HS-5 (cell line): ENCODE data around the gene ZDHHC5.
"Not testable (repeated sequence)": the region's sequence is repeated elsewhere in the genome, so short reads cannot be mapped to it uniquely, and the experiment has no call there.

Experiments used
- DNase-seq: peaks from one replicate; pipeline ENCODE4 v3.0.0-alpha.2; 2012; ENCODE audit warnings: low read depth

The ZDHHC5 gene

DNA sequence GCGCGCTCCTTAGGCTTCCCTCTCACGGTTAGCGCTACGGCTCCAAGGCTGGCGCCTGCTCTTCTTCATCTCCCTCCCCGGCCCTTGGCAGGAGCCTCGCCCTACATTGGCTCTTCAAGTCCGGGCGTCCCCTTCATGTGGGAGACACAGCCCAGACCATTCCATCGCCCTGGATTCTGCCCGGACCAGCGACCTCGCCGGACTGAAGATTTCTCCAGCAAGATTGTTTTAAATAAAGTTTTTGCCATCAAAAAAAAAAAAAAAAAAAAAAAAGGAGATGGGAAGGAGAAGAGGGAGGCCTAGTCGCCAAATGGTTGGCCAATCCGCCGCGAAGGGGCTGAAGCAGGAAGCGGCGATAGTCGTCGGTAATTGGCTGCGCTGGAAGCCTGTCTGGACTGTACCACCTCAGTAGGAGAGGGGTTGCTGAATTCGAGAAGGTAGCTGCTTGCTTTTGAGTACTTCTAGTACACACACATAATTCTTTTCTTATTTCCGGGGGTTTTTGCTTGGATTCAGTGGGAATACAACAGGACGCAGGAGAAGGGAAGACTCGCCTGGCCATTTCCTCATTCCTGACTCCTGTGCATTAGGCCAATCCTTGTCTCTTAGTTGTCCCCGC lies 688 bp upstream of the ZDHHC5 start:
- DNase-seq, result peak; percentile 99

DNA sequence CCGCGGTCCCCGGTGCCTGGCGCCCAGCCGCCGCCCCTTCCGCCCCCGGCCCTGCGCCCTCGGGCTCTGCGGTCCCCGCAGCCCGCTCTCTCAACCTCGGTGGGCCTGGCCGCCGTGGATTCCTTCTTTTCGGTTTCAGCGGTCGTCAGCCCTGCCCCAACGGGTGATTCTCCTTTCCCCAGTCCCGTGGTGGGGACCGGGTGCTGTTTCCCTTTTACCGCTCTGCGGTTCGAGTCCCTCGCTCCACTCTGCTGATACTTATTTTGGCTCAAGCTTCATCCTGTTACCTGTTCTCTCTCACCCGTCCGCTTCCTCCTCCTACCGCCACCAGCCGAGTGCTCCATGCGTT lies 494 bp downstream of the ZDHHC5 start:
- DNase-seq, result no peak

DNA sequence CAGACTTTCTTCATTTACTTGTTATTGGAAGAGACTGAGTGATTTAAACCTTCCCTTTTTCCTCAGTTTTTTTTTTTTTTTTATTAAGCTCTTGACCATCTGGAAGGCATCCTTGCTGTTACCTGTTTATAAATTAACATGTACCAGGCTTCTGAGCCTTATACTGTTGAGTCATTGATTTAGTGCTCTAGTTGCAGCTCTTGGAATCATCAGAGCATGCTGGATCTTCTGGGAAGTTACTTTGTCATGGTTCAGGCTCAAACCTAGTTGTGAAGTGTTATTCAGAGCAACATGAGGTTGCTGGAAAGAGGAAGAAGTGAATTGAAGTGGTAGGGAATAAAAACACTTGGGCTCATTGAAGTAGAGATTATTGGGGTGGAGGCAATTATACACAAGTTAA lies 6.3 kb downstream of the ZDHHC5 start:
- no peak for DNase-seq

DNA sequence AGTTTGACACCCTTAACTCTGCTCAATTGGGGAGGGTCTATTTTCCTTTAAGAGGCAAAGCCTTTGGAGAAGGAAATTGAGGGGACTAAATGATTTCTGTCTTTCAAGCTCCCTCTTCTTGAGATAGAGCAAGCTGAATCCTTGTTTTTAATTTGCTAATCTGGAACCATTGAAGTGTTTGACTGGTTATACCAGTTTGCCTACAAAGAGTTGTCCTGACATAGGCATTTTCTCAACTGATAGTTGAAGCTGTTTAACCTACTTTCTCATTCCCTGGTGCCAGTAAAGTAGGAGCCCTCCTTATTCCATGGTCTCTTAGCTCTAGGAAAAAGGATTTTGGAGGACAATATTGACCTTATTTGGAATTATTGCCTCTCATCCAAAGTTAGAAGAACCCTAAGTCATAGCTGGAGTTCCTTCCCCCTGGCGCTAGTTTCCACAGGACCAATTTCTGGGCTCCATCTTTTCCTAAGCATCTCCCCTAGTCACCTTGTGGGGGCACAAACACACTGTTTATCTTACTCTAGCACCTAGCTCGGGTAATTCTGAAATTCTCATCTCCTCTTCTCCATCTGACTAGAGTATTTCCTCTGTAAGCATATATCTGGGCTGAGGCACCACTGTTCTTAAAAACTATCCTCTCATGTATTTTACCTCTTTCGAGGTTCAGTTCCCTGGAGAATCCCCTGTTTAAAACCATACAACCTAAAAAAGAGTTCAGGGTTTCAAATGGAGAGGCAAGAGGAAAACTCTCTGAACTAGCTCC lies 7.4 kb downstream of the ZDHHC5 start:
- DNase-seq, result no peak

DNA sequence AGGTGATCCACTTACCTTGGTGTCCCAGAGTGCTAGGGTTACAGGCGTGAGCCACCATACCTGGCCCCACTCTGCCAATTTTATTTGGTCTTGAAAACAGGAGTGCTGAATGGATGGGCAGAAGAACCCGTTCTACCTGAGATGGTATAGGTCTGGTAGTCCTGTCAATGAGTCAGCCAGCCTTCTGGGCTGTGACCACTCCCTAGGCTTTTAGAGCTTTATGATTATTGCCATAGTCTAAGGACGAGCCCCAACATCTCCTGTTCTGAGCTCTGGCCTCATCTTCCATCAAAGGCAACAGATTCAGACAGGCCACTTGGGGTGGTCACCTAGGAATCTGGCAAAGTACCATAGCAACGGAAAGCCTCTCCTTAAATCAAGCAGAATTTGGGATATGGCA lies 11.5 kb downstream of the ZDHHC5 start:
- DNase-seq, result no peak

DNA sequence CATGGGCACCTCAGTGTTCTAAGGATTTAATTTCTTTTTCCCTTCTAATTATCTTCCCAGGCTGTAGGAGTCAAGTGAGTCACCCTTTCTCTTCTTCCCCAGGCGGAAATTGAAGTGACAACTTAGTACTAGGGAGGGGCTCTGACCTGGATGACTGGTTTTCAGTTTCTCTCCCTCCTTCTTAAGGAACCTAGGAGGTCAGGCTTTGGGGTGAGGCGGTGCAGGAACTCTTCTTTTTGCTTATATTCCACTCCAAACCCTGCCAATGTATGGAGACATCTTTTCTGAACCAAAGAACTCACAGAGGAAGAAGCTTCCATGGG lies 12.6 kb downstream of the ZDHHC5 start:
- no peak for DNase-seq

DNA sequence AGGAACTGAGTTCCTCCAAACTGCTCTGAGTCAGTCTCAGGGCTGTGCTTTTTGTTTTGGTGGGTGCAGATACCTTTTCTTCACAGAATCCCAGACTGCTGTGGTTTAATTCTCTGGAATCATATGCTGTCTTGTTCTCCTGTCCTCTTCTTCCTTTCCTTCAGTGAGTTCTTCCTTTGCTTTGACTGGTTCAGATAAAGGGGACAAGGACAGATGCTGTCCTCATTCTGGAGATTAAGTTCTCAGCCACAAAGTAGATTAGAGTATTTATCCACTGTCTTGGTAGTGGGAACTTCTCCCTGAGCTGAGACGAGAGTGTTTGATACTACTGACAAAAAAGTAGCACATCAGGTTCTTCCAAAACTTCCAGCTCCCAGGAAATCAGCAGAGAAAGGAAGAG lies 13.3 kb downstream of the ZDHHC5 start:
- DNase-seq, result no peak

DNA sequence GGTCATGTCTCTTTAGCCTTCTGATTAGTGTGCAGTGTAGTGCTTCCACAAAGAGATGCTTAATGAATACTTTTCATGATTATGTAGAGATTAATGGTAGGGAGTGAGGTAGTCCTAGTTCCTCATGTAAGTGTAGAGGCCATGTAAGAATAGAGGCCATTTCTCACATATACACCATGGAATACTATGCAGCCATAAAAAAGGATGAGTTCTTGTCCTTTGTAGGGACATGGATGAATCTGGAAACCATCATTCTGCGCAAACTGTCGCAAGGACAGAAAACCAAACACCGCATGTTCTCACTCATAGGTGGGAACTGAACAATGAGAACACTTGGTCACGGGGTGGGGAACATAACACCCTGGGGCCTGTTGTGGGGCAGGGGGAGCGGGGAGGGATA lies 22.6 kb downstream of the ZDHHC5 start:
- DNase-seq, result not testable (repeated sequence)

DNA sequence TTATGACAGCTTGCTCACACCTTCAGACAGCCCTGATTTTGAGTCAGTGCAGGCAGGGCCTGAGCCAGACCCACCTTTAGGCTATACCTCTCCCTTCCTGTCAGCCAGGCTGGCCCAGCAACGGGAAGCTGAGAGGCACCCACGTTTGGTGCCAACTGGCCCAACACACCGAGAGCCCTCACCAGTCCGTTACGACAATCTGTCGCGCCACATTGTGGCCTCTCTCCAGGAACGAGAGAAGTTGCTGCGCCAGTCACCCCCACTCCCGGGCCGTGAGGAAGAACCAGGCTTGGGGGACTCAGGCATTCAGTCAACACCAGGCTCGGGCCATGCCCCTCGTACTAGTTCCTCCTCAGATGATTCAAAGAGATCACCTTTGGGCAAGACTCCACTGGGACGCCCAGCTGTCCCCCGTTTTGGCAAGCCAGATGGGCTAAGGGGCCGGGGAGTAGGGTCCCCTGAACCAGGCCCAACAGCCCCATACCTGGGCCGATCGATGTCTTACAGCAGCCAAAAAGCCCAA lies 31.0 kb downstream of the ZDHHC5 start:
- DNase-seq, result no peak

DNA sequence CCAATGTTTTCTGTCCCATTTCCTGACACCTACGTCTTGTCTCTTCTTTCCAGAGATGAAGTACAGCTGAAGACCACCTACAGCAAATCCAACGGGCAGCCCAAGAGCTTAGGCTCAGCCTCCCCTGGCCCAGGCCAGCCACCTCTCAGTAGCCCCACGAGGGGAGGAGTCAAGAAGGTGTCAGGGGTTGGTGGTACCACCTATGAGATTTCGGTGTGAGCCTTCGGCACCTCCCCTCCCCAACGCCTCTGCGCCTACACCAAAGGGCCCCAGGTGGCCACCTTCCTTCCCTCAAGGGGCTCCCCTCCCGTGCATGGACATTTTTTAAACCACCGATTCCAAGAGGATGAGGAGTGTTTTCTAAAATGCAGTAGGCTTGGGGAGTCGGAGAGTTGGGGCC lies 31.9 kb downstream of the ZDHHC5 start:
- DNase-seq, result no peak

DNA sequence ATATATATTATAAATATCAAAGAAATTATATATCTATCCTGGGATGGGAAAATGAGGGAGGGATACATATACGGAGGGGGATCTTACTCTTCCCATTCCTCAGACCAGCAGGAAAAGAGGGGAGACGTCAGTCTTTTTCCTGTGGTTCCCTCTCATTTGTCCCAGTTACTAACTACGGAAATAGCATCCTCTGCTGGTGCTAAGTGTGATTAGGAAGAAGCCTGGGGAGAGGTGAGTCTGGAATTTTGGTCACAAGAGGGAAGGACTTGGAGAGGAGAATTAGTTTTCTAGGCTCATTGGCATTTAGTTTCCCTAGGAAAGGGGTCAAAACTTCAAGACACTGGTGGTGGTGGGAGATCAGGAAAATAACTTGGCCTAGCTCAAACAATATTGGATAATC lies 32.5 kb downstream of the ZDHHC5 start:
- DNase-seq, result no peak

DNA sequence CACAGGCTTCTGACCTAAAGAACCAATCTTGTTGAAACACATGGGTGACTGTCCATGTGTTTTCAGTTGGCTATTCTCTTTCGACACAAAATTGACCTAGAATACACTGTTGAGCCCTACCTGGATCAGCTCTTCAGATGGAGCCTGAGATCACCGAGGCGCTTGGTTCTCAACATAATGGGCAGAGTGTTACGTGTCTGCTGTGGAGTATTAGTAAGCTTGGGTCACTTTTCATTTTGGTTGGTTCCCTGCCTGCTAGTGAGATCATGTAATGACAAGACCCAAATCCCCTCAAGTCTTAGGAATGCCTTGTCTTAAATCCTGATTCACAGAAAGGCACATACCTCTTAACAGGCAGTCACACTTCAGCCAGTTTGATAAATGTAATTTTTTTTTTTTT lies 35.4 kb downstream of the ZDHHC5 start:
- DNase-seq, result no peak

DNA sequence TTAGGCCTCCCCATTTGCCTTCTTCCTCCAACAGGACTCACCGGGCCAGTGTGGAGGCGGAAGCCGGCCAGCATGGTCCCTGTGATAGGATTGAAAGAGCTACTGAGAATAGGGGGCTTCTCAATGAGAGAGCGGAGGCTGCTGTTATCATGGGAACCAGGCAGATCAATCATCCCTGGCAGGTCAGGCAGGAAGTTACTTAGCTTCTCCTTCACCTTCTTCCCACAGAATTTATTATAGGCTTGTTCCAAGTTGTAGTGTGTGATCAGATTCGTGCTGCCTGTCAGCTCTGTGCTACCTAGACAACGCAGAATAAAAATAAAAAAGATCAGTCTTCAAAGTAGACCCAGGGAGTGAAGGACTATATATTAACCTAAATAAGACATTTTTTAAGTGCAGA lies 37.0 kb downstream of the ZDHHC5 start:
- no peak for DNase-seq

DNA sequence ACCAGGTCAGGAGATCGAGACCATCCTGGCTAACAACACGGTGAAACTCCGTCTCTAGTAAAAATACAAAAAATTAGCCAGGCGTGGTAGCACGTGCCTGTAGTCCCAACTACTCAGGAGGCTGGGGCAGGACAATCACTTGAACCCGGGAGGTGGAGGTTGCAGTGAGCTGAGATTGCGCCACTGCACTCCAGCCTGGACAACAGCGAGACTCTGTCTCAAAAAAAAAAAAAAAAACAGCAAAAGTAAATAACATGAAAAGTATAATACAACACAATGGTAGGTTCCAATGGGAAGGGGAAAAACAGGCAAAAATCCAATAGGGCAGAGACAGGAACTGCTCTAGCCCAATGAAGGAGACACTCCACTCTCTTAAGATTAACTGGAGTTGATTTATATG lies 37.5 kb downstream of the ZDHHC5 start:
- DNase-seq, result not testable (repeated sequence)

DNA sequence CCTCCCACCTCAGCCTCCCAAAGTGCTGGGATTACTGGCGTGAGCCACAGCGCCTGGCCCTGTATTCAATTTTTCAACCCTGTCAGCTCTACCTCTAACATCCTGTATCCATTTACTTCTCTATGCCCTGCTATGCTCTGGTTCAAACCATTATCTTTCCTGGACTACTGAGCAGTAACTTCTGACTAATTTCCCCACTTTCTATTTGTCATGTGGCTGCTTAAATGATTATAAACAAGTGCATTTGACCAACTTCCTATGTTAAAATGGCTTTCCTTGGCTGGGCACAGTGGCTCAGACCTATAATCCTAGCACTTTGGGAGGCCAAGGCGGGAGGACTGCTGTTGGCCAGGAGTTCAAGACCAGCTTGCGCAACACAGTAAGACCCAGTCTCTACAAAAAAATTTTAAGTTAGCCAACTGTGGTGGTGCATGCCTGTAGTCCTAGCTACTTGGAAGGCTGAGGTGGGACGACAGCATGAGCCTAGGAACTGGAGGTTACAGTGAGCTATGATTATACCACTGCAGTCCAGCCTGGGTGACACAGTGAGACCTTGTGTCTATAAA lies 42.0 kb downstream of the ZDHHC5 start:
- DNase-seq, result no peak

DNA sequence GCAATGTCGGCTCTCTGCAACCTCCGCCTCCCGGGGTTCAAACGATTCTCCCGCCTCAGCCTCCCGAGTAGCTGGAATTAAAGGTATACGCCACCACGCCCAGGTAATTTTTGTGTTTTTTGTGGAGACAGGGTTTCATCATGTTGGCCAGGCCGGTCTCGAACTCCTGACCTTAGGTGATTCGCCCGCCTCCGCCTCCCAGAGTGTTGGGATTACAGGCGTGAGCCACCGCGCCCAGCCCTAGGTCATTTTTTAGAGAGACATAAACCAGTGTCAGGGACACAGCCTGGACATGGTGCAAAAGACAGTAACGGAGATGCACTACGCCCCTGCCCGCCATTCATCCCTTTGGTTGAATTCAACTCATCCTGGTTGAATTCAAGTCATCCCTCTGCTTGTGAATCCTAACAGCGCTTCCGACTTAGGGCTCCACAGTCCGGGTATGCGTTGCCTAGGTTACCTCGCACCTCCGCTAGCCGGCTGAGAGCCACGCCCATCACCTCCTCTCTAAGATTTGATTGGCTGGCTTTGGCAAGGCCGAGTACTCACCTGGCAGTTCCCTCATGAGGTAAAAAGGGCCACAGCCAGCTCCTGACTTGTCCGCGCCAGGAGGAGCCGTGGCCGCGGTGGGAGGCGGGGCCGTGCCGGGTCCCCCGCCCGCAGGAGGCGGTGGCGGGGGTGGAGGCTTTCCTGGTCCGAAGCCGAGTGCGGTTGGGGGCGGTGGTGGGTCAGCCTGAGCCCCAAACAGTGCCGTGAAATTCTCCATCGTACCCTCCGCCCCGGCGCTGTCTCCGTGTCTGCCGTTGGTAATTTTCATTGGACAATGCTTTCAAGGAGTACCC lies 43.7 kb downstream of the ZDHHC5 start, which contains the start of gene MED19:
Gene MED19 (minus strand): TSS at position 802 of the 842 bp plus-strand sequence. CDS start 36 bp downstream, at position 766.
- DNase-seq, result peak; percentile 53

DNA sequence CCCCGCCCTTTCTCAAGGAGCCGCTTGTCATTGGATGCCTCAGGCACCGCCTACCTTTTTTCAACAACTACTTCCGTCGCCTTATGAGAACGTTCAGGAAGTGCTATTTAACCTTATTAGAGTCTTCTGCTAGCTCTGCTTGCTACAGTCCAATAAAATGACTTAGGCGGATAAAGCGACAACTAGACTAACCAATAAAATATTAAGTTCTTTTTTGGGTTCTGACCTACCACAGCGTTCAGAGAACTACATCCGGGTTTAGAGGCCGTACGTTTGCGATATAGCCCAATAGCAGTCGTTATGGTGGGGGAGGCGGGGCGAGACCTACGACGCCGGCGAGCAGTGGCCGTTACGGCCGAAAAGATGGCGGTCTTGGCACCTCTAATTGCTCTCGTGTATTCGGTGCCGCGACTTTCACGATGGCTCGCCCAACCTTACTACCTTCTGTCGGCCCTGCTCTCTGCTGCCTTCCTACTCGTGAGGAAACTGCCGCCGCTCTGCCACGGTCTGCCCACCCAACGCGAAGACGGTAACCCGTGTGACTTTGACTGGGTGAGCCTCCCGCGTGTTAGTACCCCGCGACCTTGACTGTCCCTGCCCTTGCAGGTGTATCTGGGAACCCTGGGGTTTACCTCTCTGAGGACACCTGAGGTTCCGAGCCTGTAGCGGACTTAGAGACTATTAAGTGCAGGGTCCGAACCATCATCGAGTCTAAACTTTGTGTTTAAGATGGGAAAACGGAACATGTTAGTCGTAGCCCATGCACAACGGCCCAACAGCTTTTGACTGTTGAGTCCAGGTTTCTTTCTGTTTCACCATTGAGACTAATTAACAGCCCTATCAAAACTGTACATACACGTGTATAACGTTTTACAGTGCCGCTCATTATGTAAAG lies 44.6 kb downstream of the ZDHHC5 start, which contains the start of gene TMX2:
Gene TMX2 (plus strand): TSS at position 338 of the 895 bp plus-strand sequence. CDS start 26 bp downstream, at position 364.
- DNase-seq, result peak; percentile 98

DNA sequence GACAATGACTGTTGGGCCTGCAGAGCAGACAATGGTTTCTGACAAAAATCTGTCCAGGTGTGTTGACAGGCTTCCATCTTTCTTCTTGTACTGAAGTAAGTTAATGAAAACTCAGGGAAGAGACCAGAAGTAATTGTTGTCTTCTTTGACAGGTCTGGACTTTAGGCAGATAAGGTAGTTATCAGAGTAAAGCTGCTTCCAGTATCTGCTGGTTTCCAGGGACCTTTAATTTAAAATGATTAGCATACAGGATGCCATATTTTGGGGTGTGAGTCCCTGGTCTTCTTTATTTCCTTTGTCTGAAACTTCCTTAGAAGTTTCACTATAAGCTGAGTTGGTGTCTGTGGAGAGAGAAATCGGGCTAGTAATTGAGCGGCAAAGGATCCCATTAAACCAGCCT lies 45.9 kb downstream of the ZDHHC5 start:
- DNase-seq, result no peak

DNA sequence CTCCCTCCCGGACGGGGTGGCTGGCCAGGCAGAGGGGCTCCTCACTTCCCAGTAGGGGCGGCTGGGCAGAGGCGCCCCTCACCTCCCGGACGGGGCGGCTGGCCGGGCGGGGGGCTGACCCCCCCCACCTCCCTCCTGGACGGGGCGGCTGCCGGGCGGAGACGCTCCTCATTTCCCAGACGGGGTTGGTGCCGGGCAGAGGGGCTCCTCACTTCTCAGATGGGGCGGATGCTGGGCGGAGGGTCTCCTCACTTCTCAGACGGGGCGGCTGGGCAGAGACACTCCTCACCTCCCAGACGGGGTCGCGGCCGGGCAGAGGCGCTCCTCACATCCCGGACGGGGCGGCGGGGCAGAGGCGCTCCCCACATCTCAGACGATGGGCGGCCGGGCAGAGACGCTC lies 48.8 kb downstream of the ZDHHC5 start:
- DNase-seq, result not testable (repeated sequence)

DNA sequence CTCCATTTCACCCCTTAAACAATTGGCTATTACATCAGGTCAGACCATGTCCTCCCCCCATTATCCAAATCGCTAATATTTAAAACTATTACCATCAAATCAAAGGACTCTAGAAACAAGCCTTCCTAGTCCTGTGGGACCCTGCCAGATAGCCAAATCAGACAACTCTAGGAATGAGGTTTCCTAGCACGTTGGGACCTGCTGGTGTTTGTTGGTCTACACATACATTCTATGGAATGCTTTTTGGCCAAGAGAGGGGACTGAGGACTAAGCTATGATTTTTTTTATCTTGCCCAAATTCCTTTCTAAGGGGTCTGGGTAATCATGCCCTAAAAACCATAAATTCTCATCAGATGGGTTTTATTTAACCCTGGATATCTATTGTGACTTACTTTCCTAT lies 59.3 kb downstream of the ZDHHC5 start:
- no peak for DNase-seq

DNA sequence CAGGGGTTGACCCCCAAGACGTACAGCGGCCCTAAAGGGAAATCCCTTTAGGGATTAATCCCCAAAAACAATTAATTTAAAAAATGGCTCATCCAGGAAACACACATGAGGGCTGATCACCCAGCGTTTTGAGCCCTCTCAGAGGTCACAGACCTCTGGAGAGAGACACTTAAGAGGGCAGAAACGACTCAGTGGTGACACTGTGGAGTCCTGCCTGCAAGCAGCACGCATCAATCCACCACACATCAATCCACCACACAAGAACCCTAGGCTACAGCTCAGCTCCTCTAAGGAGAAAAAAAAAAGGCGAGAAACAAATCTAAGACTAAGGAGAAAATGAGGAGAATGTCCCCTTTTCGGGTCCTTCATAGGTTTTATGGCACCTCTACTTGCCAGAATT lies 60.9 kb downstream of the ZDHHC5 start:
- DNase-seq, result no peak
